OCI-M1 (cell line): ENCODE results near the gene ZNF445.
A peak's percentile ranks its signal among the peaks of the same experiment; 100 is the strongest.
"Not testable (repeated sequence)": the region's sequence is repeated elsewhere in the genome, so short reads cannot be mapped to it uniquely, and the experiment has no call there.

Source experiments
- DNase-seq: peaks from one replicate; lab custom pipeline; 2025; lab: John Stamatoyannopoulos, UW

The ZNF445 gene

GRCh38 chr3:44477312-44478030 is at the start of gene ZNF445:
Gene ZNF445, minus strand, starts transcription at chr3:44477670. Its CDS starts 22,121 bp downstream, at chr3:44455549.
- peak; percentile 84 for DNase-seq

DNA sequence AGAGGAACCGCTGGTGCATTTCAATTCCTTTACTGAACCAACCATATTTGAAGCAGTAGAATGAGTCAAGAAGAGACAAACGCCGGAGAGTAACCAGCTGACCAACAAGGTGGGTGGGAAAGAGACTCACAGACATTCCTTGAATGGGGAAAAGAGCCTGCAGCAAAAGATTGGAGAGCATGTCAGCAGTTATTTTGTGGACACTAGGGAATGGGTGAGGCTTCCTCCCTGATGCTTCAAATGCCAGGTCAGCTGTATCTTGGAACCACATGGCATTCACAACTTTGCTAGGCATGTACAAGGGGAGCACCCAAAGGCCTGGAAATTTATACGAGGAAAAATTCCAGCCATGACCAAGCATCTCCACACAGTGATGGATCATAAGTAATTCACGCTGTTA is 47.6 kb upstream of the ZNF445 start:
- DNase-seq: no peak

DNA sequence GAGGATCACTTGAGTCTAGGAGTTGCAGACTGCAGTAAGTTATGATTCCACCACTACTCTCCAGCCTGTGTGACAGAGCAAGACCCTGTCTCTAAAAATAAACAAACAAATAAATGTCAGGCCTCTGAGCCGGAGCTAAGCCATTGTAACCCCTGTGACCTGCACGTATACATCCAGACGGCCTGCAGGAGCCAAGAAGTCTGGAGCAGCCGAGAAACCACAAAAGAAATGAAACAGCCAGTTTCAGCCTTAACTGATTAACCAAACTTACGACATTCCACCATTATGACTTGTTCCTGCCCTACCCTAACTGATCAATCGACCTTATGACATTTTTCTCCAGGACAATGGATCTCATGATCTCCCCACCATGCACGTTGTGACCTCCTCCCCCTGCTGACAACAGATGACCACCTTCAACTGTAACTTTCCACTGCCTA is 45.0 kb upstream of the ZNF445 start:
- peak; percentile 30 for DNase-seq

DNA sequence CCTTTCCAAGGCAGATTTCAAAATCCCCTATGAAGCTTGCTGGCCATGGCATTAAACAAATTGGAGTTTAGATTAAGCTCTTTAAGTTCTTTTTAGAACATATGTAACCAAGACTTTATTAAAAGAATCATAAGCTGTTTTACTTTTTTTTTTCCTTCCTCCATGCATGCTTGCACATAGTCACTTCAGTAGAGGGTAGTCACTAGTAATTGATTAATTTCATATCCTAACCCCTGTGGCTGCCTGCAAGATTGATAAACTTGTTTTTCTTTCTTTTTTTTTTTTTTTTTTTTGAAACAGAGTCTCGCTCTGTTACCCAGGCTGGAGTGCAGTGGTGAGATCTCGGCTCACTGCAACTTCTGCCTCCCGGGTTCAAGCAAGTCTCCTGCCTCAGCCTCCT is 44.3 kb upstream of the ZNF445 start:
- no peak for DNase-seq

DNA sequence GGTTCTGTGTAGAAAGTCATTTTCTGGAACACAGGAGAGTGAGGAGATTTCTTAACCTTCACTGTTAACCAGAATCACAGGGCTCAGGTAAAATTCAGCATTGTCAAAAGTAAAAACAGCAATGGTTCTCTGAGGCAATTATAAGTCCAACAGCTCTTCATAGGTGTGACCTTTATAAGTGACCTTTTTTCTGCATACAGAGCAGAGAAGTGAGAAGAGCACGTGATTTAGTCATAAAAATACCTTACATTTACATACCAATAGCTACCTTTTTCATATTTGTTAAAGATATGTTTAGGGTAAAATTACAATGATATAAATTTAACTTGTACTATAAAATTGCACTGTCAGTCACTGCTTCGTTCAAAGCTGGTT is 41.3 kb upstream of the ZNF445 start:
- DNase-seq: no peak

DNA sequence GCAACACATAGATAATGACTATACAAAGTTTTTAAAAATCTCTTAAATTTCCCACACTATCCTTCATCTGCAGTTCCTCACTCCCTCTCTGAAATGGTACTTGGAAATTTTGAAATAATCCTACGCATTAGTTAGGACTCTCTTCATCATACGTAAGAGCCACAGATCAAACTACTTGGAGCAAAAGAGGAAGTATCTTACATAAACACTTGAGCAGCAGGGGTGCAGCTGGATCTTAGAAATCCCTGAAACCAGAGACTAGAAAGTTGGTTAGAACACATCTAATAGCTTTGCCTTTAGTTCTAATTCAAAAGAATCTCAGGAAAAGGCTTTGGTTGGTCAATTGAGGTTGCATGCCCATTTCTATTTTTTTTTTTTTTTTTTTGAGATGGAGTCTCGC is 38.8 kb upstream of the ZNF445 start:
- DNase-seq: peak; percentile 75

GRCh38 chr3:44513513-44513912 is 36.0 kb upstream of the ZNF445 start:
- DNase-seq: no peak

- no peak for DNase-seq
Measured at GRCh38 chr3:44511238-44511566, 33.7 kb upstream of the ZNF445 start.

- DNase-seq: peak; percentile 63
Measured at GRCh38 chr3:44510000-44510368, 32.5 kb upstream of the ZNF445 start.

DNA sequence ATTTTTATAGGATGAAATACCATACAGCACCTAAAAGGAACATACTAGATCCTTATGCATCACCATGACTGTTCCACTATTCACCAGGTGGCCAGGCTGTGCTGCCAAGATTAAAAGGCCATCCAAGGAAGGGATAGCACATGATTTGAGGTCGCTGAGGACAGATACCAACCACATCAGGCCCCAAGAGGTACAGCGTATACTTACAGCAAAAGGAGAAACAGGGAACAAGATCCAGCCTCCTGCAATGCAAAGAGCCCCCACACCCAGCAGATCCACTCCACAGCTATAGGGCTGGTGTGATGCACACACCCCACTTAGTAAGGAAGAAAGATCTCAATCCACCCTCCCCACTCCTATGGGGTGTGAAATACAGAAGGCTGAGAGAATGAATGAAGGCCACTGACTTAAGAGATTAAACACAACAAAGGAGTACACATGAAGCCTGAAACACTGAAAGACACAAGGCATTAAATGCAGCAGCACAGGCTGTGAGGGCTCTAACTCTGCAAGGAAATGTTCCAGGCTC is 32.0 kb upstream of the ZNF445 start:
- peak; percentile 57 for DNase-seq

GRCh38 chr3:44506961-44507360 is 29.5 kb upstream of the ZNF445 start:
- no peak for DNase-seq

- DNase-seq: no peak
Measured at GRCh38 chr3:44506556-44506955, 29.1 kb upstream of the ZNF445 start.

DNA sequence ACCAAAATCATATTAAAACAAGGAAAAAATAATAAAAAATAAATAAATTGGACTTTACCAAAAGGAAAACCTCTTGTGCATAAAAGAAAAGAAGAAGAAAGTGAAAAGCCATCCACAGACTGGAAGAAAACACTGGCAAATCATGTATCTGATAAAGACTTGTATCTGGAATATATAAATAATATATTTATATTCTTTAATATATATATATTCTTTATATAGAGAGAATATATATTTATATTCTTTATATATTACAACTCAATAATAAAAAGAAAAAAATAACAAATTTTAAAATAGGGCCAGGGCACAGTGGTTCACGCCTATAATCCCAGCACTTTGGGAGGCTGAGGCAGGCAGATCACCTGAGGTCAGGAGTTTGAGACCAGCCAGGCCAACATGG is 27.1 kb upstream of the ZNF445 start:
- no peak for DNase-seq

DNA sequence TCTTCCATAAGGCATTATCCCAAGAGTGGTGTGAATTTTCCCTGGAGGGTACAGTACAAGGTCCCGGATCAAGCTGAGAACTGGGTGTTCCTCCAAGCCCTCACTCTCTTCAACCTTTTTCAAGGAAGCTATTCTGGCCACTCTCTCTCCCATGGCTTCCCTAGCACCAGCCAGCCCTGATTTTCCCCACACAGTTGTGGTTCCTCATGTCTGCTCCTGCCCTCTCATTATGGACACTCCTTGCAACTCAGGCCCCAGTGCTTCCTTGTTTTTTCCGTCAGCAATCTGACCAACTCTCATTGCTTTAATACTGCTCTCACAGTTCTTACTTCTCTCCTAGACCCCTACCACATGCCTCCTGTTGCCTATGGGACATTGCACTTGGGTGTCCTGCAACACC is 25.7 kb upstream of the ZNF445 start:
- DNase-seq: not testable (repeated sequence)

DNA sequence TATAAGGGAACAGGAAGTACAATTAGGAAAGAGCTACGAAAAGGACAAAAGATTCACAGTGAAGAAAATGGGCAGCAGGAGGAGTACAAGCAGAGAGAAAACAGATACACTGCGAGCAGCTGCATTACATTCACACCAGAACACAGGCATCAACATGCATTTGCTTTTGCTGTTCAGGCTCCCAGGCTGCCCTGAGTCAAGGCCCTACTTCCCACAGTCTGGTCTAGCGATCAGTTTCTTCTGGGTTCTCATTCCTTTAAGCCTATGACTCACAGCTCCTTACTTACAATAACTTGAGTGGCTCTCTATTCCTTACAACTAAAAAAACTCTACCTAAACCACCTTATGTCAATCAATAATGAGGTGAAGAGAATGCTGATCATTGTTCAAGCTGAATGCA is 24.5 kb upstream of the ZNF445 start:
- no peak for DNase-seq

GRCh38 chr3:44499899-44500168 is 22.4 kb upstream of the ZNF445 start:
- not testable (repeated sequence) for DNase-seq

DNA sequence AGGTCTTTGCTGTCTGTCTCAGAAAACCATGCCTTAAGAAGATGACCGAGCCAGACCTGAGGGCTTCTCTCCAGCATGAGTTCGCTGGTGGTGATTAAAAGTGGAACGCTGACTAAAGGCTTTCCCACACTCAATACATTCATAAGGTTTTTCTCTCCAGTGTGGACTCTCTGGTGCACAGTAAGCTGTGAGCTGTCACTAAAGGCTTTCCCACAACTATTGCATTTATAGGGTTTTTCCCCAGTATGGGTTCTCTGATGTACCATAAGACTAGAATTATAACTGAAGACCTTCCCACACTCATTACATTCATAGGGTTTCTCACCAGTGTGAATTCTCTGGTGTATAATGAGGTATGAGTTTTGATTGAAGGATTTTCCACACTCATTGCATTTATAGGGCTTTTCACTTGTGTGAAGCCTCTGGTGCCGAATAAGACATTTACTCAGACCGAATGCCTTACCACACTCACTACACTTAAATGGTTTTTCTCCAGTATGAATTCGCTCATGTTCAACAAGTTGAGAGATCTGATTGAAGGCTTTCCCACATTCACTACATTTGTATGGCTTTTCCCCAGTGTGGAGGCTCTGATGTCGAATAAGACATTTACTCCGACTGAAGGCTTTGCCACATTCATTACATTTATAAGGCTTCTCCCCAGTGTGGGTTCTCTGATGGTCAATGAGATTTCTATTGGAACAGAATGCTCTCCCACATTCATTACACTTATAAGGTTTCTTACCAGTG is 21.9 kb upstream of the ZNF445 start:
- peak; percentile 16 for DNase-seq

DNA sequence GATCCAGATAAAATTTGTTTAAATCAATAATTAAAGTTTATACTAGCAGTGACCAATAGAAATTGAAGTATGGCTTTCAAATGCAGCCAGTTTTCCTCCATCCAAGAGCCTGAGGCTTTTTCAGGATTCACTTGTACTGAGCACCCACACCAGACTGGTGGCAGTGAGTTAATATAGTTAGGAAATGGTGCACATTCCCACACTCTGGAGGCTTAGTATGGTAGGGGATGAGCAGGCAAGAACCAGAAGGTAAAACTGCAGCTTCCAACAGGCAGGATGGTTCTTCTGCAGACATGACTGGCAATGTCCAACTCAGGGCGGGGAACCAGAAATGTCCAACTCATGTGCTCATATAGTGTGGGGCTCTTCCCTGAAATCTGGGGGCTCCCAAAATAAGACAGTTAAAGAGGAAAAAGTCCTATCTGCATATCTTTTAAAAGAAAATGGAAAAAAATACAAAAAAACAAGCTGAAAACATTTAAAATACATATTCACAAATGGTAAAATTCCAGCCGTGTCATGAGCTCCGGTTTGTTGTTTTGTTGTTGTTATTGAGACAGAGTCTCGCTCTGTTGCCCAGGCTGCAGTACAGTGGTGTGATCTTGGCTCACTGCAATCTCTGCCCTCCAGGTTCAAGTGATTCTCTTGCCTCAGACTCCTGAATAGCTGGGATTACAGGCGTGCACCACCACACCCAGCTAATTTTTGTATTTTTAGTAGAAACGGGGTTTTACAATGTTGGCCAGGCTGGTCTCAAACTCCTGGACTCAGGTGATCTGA is 18.4 kb upstream of the ZNF445 start:
- no peak for DNase-seq

DNA sequence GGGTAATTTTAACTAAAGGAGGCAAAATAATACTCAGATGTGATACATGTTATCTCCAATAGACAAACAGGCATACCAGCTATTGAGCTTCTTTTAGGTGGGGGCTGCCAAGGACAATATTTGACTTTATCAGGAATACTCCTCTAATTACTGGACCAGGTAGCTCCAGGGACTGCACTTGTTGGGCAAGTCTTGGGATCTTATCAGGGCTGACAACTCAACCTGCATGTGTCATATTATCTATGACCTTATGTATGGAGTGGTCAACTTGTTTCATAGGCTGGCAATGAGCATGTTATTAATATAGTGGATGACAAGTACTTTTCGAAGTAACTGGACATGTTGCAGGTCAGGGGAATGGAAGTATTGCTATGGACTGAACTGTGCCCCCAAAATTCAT is 15.0 kb upstream of the ZNF445 start:
- no peak for DNase-seq

- DNase-seq: no peak
Measured at GRCh38 chr3:44482721-44483120, 5.3 kb upstream of the ZNF445 start.

GRCh38 chr3:44478606-44479094 is 1.2 kb upstream of the ZNF445 start:
- no peak for DNase-seq

- no peak for DNase-seq
Measured at GRCh38 chr3:44478055-44478468, 592 bp upstream of the ZNF445 start.

GRCh38 chr3:44476963-44477311 is 533 bp downstream of the ZNF445 start:
- DNase-seq: no peak
